Measurements from ENCODE around the gene DENND5A.

DENND5A gene

DNA sequence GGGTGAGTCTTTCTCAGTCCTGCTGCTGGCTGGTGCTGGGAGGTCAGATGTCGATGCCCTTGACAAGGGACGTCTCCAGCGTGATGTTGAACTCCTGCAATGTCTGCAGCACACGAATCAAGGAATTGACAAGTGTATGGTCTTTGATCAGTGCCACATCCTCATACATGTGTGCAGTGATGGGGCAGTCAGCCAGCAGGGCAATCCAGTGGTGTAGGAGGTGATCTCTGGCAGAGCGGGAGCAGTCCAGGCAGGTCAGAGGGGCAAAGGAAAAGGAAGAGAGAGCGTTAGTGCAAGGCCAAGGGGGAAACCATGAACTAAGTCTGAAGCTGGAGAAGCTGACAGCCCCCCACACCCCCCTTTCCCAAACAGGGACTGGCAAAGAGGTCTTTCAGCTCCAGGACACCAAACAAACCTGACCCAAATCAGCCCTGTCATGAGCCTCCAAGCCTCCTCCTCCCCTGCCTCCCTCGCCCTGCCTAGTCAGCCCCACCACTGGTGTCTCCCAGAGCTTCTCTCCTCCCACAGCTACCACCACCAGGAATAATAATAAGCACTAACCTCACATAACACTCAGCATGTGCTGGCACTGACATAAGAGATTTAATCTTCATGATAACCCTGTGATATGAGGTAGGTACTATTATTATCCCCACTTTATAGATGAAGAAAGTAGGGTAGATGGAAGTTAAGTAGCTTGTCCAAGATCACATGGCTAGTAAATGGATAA, 125.4 kb downstream of the DENND5A start:
- DNase-seq (ENCODE audit: low read depth) = no peak
- no peak for TF ChIP-seq CTCF (conservative IDR thresholded peaks at IDR 0.05; ENCODE audit: low read depth, low read length)

GRCh38 chr11:9138612-9139579, 126.3 kb downstream of the DENND5A start:
- DNase-seq (ENCODE audit: low read depth) = peak; percentile 86
- TF ChIP-seq CTCF (conservative IDR thresholded peaks at IDR 0.05; ENCODE audit: low read depth, low read length) = no peak
- H3K4me3 ChIP-seq (ENCODE audit: low read depth, low read length) = no peak overlapping the region

More for the DNA sequence above, 125.4 kb downstream of the DENND5A start:
- no peak overlapping the region for H3K4me3 ChIP-seq (ENCODE audit: low read depth, low read length)

- H3K4me3 ChIP-seq (ENCODE audit: low read depth, low read length) = no peak overlapping the region
- DNase-seq (ENCODE audit: low read depth) = no peak
- TF ChIP-seq CTCF (conservative IDR thresholded peaks at IDR 0.05; ENCODE audit: low read depth, low read length) = no peak
These were observed 127.1 kb downstream of the DENND5A start for GRCh38 chr11:9138133-9138453.

GRCh38 chr11:9137293-9138132, 127.6 kb downstream of the DENND5A start:
- DNase-seq (ENCODE audit: low read depth) = peak; percentile 84
- H3K4me3 ChIP-seq (ENCODE audit: low read depth, low read length) = no peak overlapping the region
- peak; percentile 99 for TF ChIP-seq CTCF (conservative IDR thresholded peaks at IDR 0.05; ENCODE audit: low read depth, low read length)

GRCh38 chr11:9136741-9137140, 128.4 kb downstream of the DENND5A start:
- no peak for TF ChIP-seq CTCF (conservative IDR thresholded peaks at IDR 0.05; ENCODE audit: low read depth, low read length)
- H3K4me3 ChIP-seq (ENCODE audit: low read depth, low read length) = no peak overlapping the region
- DNase-seq (ENCODE audit: low read depth) = no peak

DNA sequence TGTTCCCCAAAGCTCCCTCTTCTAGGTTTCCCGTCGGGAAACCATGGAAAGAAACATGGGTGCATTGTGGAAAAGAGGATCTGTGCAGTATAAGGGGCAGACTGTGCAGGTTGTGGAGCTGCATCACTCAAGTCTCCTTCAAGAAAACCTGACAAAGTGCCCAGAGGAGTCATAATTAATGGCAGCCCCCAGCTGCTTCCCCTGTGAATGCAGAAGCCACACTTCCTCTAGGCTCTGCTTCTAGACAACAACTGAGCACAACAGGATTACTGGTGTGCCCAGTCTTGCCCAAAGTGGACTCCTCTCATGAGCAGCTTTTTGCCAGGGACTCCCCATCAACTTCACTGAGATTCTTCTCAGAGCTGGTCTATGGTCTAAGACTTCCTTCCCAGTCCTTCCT, 131.2 kb downstream of the DENND5A start:
- TF ChIP-seq CTCF (conservative IDR thresholded peaks at IDR 0.05; ENCODE audit: low read depth, low read length) = no peak
- DNase-seq (ENCODE audit: low read depth) = no peak
- no peak overlapping the region for H3K4me3 ChIP-seq (ENCODE audit: low read depth, low read length)
